HL-60 (cell line): ENCODE measurements around the gene MAGI3.

Experiments
- DNase-seq, 2 experiments: peaks; one replicate each; pipeline ENCODE4 v3.0.0-alpha.2; 2010 to 2020; ENCODE audit warnings: low read depth in 1 of 2, low spot score in 1 of 2
- H3K27ac ChIP-seq: fragments of 250-450 bp; sonication (Bioruptor Pico); replicated peaks from 2 replicates; pipeline ENCODE4 v1.5.1; 2020; ENCODE audit warnings: mild to moderate bottlenecking, moderate library complexity
- H3K27me3 ChIP-seq: fragments of 250-450 bp; sonication (Bioruptor Pico); 2 replicates; pipeline ENCODE4 v1.5.1; 2021; ENCODE audit warnings: mild to moderate bottlenecking, moderate library complexity; ENCODE audit not compliant: insufficient read depth, poor library complexity, severe bottlenecking
- H3K4me3 ChIP-seq: replicated peaks from 2 replicates; pipeline ENCODE4 v1.5.1; 2011; ENCODE audit warnings: mild to moderate bottlenecking, control low read depth, low read length; ENCODE audit not compliant: insufficient read depth
- CTCF ChIP-seq: IDR thresholded peaks from one replicate; pipeline ENCODE4 v1.5.1; 2011; ENCODE audit warnings: low read length, control low read depth, inconsistent platforms; ENCODE audit not compliant: insufficient read depth
- GABPA ChIP-seq: IDR thresholded peaks from 2 replicates; pipeline ENCODE4 v1.6.1; 2012; ENCODE audit warnings: low read depth
- POLR2AphosphoS5 ChIP-seq: IDR thresholded peaks from 2 replicates; pipeline ENCODE4 v1.6.1; 2012; ENCODE audit warnings: low read depth
- REST ChIP-seq: IDR thresholded peaks from 2 replicates; pipeline ENCODE4 v1.6.1; 2012; ENCODE audit warnings: low read depth; ENCODE audit not compliant: insufficient replicate concordance
- SPI1 ChIP-seq: IDR thresholded peaks from 2 replicates; pipeline ENCODE4 v1.6.1; 2012; ENCODE audit warnings: low read depth, mild to moderate bottlenecking, borderline replicate concordance

MAGI3 gene

GRCh38 chr1:113732802-113733201, 342.5 kb downstream of the MAGI3 start:
- Histone ChIP-seq H3K4me3 (no peak overlapping the region), H3K27ac (no peak overlapping the region), H3K27me3 (no peaks in the 10 kb centered on the region)
- TF ChIP-seq POLR2AphosphoS5 (no peak), GABPA (no peak), CTCF (no peak), REST (no peak), SPI1 (no peak)
- no peak for DNase-seq

GRCh38 chr1:113734357-113735055, 344.2 kb downstream of the MAGI3 start:
- no peak for DNase-seq

More at GRCh38 chr1:113734357-113735055, 344.2 kb downstream of the MAGI3 start:
- Histone ChIP-seq H3K27ac (no peak overlapping the region), H3K27me3 (no peaks in the 10 kb centered on the region), H3K4me3 (no peak overlapping the region)
- TF ChIP-seq REST (no peak), SPI1 (no peak), CTCF (no peak), POLR2AphosphoS5 (no peak), GABPA (no peak)
